Measurements from ENCODE around the gene REEP1. TPM values are rescaled to one million over a fixed set of nuclear protein-coding genes. Genes with fewer than 3 reads are reported as not detected.

REEP1 gene
- total and polyA plus RNA-seq, 9 of the 15 experiments (the other 6 are each of a cell fraction or from before 2014, with no cell fraction given) = 0.11 to 0.67 (median 0.13) TPM

DNA sequence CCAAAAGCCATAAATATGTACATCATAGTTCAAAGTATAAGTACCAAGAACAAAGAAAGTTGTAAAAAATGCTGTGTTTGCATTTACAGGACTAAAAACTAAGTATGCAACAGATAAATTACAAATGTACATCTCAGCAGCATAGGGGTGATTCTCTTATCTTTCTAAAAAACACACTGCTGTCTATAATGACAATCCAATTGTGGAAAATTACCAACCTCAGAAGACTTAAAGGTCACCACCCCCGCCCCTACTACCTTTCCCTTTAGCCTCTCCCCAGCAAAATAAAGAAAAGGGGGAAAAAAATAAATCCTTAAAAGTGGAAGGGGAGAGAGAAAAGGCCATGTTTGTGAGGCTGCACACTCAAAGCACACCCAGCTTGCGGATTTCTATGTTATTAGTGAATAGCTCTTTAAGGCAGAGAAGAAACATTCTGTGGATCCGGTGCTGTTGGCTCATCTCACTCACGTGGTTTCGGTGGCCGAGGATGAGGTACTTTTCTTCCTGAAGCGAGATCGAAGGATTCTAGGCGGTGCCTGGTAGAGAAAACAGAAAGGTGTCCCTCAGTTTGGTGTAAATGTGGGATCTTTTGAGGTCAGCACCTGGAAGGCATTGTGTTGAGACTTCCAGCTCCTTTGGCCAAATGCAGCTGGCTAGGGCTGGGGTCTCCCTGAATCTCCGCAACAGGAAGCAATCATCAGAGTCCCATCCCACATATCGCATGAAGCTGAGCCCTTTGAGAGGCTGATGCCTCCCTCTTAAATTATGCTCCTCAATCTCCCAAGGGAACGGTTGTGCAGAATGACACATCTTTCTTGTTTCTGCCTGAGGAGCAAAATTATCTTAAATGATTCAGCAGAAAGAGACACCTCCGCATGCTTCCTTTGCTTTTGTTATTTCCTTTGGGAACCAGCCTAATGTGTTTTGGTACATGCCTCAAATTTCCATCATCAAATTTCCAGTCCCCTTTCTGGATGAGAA is 120.6 kb downstream of the REEP1 start (continued):
- TF ChIP-seq, protein P1, sequence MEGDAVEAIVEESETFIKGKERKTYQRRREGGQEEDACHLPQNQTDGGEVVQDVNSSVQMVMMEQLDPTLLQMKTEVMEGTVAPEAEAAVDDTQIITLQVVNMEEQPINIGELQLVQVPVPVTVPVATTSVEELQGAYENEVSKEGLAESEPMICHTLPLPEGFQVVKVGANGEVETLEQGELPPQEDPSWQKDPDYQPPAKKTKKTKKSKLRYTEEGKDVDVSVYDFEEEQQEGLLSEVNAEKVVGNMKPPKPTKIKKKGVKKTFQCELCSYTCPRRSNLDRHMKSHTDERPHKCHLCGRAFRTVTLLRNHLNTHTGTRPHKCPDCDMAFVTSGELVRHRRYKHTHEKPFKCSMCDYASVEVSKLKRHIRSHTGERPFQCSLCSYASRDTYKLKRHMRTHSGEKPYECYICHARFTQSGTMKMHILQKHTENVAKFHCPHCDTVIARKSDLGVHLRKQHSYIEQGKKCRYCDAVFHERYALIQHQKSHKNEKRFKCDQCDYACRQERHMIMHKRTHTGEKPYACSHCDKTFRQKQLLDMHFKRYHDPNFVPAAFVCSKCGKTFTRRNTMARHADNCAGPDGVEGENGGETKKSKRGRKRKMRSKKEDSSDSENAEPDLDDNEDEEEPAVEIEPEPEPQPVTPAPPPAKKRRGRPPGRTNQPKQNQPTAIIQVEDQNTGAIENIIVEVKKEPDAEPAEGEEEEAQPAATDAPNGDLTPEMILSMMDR (IDR thresholded peaks at IDR 0.05 in 2 of 3, conservative IDR thresholded peaks at IDR 0.05 in 1 of 3; ENCODE audit: insufficient read depth in 2 of 3, low read depth in 1 of 3, low read length in 3 of 3) = no peak
- TF ChIP-seq, protein P2, sequence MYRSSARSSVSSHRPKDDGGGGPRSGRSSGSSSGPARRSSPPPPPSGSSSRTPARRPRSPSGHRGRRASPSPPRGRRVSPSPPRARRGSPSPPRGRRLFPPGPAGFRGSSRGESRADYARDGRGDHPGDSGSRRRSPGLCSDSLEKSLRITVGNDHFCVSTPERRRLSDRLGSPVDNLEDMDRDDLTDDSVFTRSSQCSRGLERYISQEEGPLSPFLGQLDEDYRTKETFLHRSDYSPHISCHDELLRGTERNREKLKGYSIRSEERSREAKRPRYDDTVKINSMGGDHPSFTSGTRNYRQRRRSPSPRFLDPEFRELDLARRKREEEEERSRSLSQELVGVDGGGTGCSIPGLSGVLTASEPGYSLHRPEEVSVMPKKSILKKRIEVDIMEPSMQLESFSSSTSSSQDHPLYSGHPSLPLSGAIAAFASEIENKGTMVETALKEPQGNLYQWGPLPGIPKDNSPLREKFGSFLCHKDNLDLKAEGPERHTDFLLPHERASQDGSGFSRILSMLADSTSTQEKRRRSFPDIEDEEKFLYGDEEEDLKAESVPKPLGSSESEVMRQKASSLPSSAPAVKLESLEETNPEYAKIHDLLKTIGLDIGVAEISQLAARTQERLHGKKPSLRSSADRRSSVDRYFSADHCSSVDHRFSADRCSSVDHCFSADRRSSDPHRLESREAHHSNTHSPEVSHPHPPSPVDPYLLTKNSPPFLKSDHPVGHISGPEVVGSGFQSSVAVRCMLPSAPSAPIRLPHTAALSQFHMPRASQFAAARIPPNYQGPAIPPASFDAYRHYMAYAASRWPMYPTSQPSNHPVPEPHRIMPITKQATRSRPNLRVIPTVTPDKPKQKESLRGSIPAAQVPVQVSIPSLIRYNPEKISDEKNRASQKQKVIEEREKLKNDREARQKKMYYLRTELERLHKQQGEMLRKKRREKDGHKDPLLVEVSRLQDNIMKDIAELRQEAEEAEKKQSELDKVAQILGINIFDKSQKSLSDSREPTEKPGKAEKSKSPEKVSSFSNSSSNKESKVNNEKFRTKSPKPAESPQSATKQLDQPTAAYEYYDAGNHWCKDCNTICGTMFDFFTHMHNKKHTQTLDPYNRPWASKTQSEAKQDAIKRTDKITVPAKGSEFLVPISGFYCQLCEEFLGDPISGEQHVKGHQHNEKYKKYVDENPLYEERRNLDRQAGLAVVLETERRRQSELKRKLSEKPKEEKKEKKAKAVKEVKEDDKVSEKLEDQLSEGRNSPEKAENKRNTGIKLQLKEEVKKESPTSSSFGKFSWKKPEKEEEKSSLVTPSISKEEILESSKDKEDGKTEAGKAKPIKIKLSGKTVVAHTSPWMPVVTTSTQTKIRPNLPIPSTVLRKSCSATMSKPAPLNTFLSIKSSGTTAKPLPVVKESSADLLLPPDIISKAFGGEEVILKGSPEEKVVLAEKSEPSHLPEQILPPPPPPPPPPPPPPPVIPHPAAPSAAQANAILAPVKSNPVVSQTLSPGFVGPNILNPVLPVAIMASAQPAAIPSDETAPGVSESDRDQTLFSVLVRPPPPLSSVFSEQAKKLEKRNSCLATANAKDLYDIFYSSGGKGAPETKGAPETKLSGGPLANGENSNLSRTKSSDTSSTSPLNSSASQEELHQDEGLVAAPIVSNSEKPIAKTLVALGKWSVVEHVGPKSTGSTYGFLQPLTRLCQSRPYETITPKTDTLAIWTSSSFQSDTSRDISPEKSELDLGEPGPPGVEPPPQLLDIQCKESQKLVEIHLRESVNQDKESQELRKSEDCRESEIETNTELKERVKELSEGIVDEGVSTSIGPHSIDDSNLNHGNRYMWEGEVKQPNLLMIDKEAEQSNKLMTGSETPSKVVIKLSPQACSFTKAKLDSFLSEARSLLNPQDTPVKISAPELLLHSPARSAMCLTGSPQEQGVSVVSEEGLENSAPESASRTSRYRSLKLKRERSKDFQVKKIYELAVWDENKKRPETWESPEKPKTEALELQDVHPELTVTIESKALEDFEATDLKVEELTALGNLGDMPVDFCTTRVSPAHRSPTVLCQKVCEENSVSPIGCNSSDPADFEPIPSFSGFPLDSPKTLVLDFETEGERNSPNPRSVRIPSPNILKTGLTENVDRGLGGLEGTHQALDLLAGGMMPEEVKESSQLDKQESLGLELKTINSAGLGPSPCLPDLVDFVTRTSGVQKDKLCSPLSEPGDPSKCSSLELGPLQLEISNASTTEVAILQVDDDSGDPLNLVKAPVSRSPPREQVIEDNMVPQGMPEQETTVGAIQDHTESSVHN (IDR thresholded peaks at IDR 0.05; ENCODE audit: borderline replicate concordance in 1 of 2, low read depth in 1 of 2) = no peak
- TF ChIP-seq, protein P3, sequence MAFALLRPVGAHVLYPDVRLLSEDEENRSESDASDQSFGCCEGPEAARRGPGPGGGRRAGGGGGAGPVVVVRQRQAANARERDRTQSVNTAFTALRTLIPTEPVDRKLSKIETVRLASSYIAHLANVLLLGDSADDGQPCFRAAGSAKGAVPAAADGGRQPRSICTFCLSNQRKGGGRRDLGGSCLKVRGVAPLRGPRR (CRISPR knock-in tag; IDR thresholded peaks at IDR 0.05) = no peak
- TF ChIP-seq ZFP1 (CRISPR knock-in tag; IDR thresholded peaks at IDR 0.05) (no peak), HDAC2 (IDR thresholded peaks at IDR 0.05) (no peak), U2AF1 (optimal IDR thresholded peaks at IDR 0.05; ENCODE audit: low read depth, low read length) (no peak), FOXK1 (CRISPR knock-in tag; IDR thresholded peaks at IDR 0.05; ENCODE audit: borderline replicate concordance) (no peak), DDX20 (tag; IDR thresholded peaks at IDR 0.05; ENCODE audit: low read depth) (no peak)
- TF ChIP-seq, protein P4, sequence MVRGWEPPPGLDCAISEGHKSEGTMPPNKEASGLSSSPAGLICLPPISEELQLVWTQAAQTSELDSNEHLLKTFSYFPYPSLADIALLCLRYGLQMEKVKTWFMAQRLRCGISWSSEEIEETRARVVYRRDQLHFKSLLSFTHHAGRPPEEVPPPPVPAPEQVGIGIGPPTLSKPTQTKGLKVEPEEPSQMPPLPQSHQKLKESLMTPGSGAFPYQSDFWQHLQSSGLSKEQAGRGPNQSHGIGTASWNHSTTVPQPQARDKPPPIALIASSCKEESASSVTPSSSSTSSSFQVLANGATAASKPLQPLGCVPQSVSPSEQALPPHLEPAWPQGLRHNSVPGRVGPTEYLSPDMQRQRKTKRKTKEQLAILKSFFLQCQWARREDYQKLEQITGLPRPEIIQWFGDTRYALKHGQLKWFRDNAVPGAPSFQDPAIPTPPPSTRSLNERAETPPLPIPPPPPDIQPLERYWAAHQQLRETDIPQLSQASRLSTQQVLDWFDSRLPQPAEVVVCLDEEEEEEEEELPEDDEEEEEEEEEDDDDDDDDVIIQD (CRISPR knock-in tag; IDR thresholded peaks at IDR 0.05) = no peak
